Central memory CD4-positive, alpha-beta T cell (primary cell): ENCODE measurements around the gene RLF.

ENCODE experiments used
- DNase-seq: peaks from one replicate; pipeline ENCODE4 v3.0.0; 2022

Gene RLF

GRCh38 chr1:40276122-40276521 lies 114.9 kb downstream of the RLF start:
- no peak for DNase-seq

- no peak for DNase-seq
These were observed 120.7 kb downstream of the RLF start for GRCh38 chr1:40281853-40282252.
